GM12872 (cell line): ENCODE measurements around the gene NFATC4.

Experiments used
- TF ChIP-seq, protein P1 (sequence below): IDR thresholded peaks from 3 replicates; pipeline ENCODE4 v1.5.1; 2011; ENCODE audit warnings: low read depth, mild to moderate bottlenecking, low read length, moderate library complexity; ENCODE audit not compliant: insufficient read depth

The NFATC4 gene

GRCh38 chr14:24397639-24398292, 29.8 kb downstream of the NFATC4 start:
- TF ChIP-seq, protein P1, sequence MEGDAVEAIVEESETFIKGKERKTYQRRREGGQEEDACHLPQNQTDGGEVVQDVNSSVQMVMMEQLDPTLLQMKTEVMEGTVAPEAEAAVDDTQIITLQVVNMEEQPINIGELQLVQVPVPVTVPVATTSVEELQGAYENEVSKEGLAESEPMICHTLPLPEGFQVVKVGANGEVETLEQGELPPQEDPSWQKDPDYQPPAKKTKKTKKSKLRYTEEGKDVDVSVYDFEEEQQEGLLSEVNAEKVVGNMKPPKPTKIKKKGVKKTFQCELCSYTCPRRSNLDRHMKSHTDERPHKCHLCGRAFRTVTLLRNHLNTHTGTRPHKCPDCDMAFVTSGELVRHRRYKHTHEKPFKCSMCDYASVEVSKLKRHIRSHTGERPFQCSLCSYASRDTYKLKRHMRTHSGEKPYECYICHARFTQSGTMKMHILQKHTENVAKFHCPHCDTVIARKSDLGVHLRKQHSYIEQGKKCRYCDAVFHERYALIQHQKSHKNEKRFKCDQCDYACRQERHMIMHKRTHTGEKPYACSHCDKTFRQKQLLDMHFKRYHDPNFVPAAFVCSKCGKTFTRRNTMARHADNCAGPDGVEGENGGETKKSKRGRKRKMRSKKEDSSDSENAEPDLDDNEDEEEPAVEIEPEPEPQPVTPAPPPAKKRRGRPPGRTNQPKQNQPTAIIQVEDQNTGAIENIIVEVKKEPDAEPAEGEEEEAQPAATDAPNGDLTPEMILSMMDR: no peak

- TF ChIP-seq, protein P1: no peak
Observed at GRCh38 chr14:24398293-24398652, 30.3 kb downstream of the NFATC4 start.

- TF ChIP-seq, protein P1: no peak
Observed at GRCh38 chr14:24398653-24399446, 30.9 kb downstream of the NFATC4 start, which contains the start of gene NYNRIN. Gene NYNRIN, plus strand, starts transcription at chr14:24399003. Its CDS starts 244 bp downstream, at chr14:24399247.

DNA sequence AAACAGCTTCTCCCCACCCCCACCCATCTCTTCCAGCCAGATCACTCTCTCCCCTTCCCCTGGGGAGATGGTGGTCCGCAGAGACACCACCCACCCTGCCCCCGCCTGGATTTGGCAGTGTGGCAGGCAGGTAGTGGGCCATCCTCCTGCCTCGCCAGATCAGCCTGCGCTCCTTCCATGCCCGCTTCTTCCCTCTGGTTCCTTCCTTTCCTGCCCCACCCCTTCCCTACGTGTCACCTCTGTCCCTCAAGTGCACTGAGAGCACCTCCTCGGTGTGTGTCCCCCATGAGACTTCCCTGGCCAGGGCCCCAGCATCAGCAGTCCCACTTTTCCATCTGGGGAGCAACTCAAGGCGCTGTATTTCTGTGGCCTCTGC, 31.5 kb downstream of the NFATC4 start:
- TF ChIP-seq, protein P1: no peak

- TF ChIP-seq, protein P1: no peak
Observed at GRCh38 chr14:24399999-24400718, 32.2 kb downstream of the NFATC4 start.

GRCh38 chr14:24401810-24402702, 34.1 kb downstream of the NFATC4 start:
- TF ChIP-seq, protein P1: no peak
